MM.1S (cell line): ENCODE data around the gene SELENOW.
"Not testable (repeated sequence)": the region's sequence is repeated elsewhere in the genome, so short reads cannot be mapped to it uniquely, and the experiment has no call there.

Source experiments
- EZH2 ChIP-seq: fragments of 300-600 bp; sonication (generic); optimal IDR thresholded peaks from 2 replicates; pipeline ENCODE3; 2017; ENCODE audit warnings: low read depth, mild to moderate bottlenecking, antibody characterized with exemption, low read length, mixed read lengths
- TF ChIP-seq, protein P1 (sequence below): fragments of 300-600 bp; sonication (generic); IDR thresholded peaks from 2 replicates; pipeline ENCODE4 v1.5.1; 2016; ENCODE audit warnings: antibody characterized with exemption, low read length, mixed read lengths

GRCh38 chr19:47803671-47804070, 25.2 kb downstream of the SELENOW start:
- TF ChIP-seq, protein P1, sequence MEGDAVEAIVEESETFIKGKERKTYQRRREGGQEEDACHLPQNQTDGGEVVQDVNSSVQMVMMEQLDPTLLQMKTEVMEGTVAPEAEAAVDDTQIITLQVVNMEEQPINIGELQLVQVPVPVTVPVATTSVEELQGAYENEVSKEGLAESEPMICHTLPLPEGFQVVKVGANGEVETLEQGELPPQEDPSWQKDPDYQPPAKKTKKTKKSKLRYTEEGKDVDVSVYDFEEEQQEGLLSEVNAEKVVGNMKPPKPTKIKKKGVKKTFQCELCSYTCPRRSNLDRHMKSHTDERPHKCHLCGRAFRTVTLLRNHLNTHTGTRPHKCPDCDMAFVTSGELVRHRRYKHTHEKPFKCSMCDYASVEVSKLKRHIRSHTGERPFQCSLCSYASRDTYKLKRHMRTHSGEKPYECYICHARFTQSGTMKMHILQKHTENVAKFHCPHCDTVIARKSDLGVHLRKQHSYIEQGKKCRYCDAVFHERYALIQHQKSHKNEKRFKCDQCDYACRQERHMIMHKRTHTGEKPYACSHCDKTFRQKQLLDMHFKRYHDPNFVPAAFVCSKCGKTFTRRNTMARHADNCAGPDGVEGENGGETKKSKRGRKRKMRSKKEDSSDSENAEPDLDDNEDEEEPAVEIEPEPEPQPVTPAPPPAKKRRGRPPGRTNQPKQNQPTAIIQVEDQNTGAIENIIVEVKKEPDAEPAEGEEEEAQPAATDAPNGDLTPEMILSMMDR, result not testable (repeated sequence)
- TF ChIP-seq EZH2, result not testable (repeated sequence)
